CD4-positive, alpha-beta T cell treated with Interleukin-4 for 4 hours (primary cell): ENCODE results near the gene STARD3.
"Not testable (repeated sequence)": the region's sequence is repeated elsewhere in the genome, so short reads cannot be mapped to it uniquely, and the experiment has no call there.

Source experiments
- DNase-seq: peaks from one replicate; pipeline ENCODE4 v3.0.0-alpha.2; 2020

Gene STARD3

DNA sequence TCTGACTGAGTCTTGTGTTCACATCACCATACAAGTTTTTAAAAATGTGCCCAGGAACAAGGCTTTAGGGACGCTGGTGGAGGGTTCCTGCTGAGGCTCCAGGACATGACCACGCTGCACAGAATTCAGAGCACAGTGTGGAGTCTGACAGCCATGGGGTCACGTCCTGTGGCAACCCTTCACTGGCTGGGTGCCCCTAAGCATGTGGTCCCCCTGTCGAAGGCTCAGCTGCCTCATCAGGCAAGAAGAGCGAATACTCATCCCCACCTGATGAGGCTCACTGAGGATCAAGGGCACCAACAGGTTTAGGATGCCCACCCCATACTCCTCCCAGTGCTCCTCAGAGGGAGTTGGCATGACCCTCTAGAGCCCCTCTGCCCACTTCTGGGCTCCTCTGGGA lies 37.2 kb downstream of the STARD3 start:
- DNase-seq, result no peak

DNA sequence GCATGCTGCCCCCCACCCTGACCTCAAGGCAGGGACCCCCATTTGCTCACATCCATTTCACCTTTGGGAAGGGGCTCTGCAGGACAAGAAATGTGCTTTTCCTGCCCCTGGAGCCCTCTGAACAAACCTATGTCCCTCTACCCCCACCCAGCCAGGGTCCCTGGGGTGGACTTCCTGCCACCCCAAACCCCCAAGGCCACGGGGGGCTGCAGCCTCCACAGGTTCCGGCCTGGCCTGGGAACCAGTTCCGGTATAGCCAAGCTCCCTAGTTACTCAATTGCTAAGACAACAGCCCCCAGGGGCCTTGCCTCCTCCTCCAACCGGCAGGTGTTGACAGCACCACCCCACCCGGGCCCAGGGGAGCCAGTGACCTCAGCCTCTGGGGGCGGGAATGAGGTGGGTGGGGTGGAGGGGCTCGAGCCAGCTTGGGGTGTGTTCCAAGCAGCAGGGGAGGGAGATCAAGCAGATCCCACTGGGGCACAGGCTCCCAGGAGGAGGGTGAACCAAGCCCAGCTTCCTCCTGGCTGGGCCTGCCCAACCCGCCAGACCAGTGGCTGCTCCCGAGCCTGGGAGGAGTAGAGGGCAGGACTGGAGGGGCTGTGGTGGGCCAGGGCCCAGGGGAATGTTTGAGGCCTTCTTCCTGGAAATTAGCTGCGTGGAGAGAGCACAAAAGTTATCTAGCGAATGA lies 37.9 kb downstream of the STARD3 start:
- DNase-seq, result no peak

DNA sequence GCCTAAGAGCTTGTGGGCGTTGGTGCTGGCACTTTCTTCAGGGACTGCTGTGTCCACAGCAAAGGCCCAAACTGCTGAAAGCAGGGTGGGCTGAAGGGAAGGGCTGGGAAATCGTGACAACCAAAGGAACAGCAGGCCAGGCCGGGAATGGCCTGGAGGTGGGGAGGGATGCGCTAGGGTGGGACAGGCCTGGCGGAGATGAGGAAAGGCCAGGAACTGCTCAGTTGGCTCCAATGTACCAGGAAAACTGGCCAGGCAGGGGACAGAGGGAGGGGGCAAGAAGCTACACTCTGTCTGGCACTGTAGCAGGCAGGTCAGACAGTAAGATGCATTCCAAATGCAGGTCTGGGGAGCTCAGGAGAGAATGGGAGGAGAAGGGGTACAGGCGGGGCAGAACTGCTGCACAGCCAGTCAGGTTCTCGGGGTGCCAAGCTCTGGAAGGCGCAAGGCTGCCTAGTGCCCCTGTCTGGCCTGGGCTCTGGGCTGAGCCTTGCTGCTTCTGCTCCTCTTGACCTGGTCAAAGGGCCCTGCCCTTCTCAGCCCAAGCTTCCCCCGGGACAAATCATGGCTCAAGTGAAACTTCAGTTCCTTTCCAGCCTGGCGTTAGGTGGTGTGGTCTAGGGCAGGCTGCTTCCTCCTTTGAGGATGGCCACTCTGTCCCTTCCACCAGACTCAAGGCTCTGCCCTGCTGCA lies 38.6 kb downstream of the STARD3 start:
- no peak for DNase-seq

DNA sequence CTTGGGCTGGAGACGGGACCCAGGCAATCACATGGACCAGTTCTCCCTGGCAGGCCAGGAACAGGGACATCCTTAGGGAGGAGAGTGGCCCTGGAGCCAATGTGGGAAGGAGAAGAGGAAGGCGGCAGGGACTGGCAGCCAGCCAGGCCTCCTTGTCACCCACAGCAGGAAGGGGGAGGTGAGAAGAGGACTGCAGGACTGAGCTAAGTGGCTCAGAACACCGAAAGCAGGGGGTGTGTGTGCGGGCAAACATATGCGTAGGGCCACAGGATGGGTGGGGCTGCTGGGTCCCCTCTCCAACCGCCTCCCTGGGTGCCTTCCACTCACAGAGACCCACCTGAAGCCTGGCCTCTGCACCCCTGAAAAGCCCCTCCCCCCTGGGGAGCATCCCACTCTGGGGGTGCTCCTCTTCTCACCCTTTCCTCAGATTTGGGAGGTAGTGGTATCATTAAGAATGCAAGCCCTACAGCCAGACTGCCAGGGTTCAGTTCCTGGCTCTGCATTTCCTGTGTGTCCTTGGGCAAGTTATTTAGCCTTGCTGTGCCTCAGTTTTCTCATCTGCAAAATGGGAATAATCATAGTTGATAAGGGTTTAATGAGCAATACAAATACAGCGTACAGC lies 39.4 kb downstream of the STARD3 start:
- DNase-seq, result peak; percentile 62

DNA sequence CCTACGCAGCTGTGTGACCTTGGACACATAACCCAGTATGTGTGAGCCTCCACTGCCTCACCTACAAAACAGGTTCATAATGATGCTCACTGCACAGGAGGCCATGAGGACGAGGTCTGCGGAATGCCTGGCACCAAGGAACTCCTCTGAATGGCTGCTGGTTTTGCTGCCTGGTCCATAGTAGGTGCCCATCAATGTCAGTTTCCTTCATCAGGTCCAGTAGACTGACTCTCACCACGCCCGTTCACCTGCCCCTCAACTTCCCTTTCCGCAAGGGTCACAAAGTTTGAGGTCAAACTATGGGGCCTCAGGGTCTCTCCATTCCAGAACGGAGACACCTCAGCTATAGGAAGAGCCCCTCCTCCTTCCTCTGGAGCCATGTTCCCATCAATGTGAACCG lies 40.1 kb downstream of the STARD3 start:
- no peak for DNase-seq

DNA sequence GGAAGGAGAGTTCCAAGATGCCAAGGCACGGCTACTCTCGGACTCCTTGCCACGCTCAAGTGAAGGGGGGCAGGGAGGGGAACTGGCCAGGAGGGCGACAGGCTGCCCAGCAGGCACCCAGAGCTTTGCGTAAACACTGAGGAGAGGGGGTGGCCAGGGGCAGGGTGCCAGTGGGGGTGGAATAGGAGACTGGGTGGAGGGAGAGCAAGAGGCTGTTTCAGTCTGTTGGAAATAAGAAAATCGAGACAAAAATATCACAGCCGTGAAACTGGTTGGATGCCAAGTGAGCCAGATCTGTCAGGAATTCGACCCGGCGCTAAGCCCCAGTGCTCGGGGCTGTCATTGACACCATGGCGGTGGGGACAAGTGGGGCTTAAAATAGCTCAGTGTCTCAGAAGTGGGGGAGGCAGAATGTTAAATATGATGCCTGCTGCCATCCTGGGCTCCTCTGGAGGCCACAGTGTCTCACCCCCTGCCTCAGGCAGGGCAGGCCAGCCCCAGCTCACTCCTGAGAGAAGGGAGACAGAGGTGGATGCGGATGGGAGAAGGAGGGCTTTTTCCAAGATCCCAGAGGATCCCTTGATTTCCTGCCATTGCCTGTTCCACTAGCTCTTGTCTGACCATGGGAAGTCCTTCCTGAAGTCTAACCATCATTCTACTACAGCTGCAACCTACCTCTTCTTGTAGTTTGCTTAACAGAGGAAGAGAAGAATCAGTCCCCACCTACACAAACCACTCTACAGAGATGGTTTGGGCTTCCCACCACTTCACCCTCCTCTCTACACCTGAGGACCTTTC lies 40.8 kb downstream of the STARD3 start:
- DNase-seq, result no peak

DNA sequence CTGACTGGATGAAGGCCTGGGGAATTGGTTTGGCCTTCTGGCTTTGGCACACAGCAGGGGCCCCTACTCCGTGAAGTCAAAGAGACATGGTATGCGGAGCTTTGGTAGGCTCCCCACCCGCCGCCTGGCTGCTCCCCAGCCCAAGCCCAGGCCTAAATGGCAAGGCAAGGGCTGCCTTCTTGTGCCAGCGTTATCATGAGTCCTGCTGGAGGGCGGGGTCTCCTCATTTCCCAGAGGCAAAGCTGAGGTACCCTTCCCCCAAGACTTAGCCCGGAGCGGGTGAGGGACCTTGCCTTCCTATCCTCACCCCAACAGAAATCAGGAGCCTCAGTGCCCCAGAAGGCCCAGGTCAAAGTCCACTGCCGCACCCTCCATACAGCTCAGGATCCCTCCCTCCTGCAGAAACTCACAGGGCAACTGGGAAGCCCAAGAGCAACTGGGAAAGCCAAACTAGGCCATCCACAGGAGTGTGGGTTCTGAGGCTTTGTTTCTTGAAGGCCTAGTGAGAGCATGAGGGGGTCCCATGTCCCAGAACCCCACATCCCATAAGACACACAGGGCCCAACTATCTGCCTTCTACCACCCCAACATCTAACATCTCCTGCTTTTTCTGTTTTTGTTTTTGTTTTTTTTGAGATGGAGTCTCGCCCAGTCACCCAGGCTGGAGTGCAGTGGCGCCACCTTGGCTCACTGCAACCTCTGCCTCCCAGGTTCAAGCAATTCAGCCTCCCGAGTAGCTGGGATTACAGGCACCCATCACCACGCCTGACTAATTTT lies 41.6 kb downstream of the STARD3 start:
- DNase-seq, result no peak

DNA sequence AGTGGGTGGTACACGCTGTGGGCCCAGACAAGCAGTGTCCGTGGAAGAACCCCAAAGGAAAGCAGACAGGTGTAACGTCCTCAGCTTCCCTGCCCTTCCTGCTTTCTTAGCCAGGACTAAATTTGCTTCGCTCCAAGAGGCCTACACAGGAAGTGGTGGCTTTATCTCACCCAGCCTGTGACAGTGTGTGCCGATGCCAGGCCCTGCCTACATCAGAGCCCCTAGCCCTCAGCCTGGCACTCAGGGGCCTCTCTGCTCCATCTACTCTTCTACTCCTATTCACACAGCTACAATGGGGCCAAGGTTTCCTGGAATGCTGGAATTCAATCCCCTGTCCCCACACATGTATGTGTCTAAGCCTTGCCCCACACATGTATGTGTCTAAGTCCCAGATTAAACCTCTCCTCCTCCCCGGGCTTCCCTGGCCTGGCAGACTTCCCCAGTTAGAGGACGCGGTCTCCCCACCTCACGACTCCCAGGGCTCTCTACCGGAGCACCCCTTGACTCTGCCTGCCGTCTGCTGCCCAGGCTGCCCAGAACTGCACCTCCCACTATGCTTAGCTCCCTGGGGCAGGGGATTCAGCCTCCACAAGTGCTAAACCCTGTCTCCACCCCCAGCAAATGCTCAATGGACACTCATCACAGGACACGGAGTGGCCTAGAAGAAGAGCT lies 42.7 kb downstream of the STARD3 start:
- DNase-seq, result peak; percentile 49

DNA sequence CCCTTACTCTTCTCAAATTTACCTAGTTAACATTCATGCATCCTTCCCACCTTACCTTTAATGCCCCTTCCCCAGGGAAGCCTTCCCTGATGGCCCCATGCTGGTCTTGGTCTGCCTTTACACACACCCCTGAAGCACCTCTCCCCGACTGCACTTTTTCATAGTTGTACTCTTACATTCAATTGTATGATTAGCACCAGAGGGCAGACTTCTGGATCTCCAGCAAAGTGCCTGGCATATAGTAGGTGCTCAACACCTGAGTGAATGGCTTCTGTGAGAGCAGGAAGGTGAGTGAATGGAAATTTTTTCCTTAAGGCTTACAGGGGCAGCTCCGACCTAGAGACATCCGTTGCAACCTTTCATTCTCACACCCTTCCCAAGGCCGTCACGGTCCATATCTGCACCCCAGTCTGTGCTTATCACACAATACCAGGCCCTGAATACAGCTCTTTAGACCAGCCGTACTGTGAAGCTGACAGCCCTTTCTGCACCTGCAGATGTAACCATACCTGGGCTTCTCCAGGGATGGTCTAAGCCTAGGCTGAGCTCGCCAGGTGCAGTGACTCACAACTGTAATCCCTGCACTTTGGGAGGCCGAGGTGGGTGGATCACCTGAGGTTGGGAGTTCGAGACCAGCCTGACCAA lies 46.5 kb downstream of the STARD3 start:
- no peak for DNase-seq

DNA sequence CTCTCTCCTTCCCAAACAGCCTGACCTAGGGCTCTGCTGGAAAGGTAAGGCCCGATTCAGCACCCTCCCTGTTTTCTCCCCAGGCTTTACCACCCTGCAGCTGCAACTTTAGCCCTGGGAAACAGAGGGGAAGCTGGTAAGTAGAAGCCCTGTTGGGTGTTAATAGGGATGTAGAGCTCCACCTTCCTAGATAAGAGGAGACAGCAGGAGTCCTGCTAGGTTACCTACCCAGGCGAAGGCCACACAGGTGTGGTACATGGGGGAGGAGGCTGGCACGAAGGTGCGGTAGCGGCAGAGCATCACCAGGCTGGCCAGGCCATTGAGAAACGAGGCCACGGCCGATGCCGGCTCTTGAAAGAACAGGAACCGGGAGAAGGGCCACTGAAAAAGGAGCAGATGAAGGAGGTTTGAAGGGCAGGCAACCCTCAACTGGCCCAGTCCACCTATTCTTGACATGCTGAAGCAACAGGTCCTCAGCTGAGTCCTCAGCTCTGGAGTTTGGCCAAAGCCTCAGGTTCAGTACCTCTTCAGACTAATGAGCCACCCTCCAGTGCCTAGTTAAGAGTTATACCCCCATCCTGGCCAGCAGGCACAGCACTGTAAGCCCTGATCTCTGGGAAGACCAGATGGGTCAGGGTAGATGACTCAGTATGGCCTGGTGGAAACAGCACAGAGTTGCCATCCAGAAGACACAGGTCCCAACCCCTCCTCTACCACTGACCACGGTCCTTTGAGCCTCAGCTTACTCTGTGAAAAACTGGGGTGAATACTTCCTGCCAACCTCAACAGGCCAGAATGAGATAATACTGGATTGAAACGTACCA lies 47.6 kb downstream of the STARD3 start:
- DNase-seq, result no peak

DNA sequence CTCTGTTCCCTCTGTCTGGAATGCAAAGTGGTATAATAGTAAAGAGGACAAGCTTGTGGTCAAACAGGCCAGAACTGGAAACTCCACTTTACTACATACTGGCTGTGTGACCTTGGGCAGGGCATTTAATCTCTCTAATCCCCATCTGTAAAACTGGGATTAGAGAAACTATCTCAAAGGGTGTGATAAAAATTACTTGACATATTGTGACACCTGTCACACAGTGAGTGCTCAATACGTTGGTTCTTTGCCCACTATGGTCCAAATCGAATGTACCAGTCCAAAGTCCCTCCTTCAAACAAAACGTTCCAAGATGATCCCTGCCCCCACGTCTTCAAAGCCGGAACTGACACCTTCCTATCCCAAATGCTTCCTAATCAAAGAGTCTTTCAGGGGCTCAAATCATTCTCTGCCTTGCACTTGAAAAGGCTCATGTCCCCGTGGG lies 50.2 kb downstream of the STARD3 start:
- no peak for DNase-seq

DNA sequence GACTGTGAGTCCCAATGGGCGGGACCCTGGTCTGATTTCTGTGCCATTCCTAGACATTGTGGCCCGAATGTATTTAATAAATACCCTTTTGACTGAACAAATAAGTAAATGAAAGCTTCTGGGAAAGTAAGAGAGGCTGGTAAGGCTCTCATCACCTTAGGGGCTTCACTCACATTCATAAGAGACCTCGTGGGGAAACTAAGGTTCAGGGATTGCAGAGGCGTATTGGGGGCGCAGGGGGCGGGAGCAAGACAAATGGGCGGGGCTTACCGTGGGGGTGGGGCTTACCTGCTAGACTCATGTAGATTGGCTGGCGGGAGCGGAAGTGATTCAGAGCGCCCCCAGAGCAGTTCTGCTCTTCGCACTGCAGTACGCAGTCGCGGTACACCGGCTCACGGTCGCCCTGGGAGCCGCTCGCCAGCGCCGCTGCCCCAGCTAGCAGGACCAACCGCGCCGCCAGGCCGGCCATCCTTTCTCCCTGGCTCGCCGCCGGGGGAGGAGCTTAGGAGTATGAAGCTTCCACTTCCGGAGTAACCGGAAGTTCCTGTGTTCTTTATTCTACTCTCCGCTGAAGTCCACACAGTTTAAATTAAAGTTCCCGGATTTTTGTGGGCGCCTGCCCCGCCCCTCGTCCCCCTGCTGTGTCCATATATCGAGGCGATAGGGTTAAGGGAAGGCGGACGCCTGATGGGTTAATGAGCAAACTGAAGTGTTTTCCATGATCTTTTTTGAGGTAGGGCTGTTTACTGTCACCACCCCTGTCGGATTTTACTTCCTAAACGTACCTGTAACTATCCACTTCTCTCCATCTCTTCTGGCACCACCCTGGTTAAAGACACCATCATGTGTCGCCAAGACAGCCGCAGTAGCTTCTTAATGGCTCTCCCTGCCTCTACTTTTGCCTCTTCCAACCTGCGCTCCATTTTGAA lies 50.9 kb downstream of the STARD3 start, which contains the start of gene PGAP3:
PGAP3 (minus strand) TSS at position 512 of the 929 bp plus-strand sequence; CDS start at position 469, 43 bp downstream.
- DNase-seq, result peak; percentile 83

DNA sequence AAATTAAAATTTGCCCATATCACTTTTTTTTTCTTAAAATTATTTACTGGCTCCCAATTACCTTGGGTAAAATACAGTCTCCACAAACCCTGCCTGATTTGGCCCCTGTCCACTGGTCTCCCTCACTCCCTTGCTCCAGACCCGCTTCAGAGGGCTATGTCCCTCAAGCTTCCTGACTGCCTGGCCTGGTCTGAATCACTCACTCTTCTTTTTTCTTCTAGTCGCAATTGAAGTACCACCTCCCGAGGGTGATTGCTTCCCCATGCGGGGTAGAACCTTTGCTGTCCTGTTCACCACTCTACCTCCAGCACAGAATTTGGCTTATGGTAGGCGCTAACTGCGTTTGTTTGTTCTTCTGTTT lies 51.5 kb downstream of the STARD3 start:
- DNase-seq, result no peak

DNA sequence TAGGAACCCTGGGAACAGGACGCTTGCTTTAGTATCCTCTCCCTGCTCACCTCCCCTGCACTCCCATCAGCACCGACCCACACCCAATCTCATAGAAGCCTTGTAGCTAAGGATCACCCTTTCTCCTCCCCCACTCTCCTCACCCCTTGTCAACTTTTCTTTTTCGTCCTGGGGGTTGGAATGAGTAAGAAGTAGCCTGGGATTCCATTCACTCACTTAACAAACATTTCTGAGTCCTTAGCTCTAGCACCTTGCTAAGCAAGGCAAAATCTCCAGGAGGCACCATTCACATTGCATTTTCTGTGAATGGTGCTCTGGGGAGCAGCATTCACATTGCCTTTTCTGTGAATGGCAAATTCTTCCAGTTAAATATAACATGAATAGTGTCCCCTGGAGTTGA lies 52.0 kb downstream of the STARD3 start:
- DNase-seq, result no peak

DNA sequence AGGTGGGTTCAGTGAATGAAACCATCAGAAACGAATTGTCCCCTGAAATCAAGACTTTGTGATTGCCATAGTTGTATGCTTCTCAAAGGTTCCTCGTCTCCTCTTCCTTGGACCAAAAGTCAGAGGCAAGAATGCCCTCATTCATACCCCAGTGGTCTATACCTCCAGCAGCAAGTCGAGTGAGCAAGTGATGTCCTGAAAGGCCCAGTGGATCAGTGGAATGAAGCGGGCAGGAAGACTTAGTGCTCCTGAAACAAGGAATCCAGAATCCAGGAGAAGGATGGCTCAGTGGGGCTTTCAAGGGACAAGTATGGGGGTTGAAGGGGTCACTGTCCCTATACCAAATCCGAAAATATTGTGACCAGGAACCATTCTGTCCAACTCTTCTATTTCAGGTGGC lies 57.6 kb downstream of the STARD3 start:
- no peak for DNase-seq

DNA sequence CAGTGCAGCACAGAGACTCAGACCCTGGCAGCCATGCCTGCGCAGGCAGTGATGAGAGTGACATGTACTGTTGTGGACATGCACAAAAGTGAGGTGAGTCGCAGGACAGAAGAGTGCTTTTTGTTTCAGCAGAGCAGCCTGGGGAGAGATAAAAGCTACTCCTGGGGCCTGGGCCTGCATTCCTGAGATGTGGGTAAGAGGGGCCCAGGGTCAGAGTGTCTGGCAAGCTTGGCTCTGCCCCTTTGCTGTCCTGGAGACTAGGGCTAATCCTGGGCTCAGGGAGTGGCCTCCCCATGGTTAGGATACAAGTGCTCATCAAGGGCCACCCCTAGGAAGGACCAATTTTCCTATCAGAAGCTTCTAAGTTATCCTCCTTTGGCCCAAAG lies 58.1 kb downstream of the STARD3 start:
- DNase-seq, result no peak

DNA sequence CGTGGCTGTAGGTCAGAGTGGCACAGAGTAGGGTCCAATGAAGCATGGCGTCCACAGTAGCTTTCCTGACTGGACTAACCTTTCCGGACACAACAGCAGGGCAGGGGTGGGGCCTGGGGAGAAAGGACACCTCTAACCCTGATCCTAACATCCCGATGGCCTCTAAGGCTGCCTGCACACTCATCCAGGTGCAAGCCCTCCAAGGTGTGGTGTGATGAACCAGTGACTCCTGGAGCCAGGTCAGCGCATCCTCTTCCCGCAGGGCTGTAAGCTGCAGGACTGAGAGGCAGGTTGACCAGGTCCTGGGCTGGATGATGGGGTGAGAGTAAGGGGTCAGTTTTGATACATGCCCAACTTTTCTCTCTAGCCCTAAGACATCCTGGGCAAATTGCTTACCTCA lies 59.8 kb downstream of the STARD3 start:
- DNase-seq, result no peak

DNA sequence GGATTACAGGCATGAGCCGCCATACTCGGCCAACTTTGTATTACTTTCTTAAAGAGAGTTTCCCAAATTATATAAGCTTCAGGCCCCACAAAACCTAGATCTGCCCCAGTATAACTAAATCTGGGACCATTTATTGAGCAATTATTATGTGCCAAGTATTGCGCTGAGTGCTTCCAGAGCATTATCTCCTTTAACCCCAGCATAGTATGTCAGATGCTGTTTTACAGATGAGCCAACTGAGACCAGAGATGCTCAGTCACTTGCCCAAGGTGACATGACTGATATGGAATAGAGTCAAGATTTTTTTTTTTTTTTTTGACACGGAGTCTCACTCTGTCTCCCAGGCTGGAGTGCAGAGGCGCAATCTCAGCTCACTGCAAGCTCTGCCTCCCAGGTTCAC lies 61.0 kb downstream of the STARD3 start:
- DNase-seq, result no peak

DNA sequence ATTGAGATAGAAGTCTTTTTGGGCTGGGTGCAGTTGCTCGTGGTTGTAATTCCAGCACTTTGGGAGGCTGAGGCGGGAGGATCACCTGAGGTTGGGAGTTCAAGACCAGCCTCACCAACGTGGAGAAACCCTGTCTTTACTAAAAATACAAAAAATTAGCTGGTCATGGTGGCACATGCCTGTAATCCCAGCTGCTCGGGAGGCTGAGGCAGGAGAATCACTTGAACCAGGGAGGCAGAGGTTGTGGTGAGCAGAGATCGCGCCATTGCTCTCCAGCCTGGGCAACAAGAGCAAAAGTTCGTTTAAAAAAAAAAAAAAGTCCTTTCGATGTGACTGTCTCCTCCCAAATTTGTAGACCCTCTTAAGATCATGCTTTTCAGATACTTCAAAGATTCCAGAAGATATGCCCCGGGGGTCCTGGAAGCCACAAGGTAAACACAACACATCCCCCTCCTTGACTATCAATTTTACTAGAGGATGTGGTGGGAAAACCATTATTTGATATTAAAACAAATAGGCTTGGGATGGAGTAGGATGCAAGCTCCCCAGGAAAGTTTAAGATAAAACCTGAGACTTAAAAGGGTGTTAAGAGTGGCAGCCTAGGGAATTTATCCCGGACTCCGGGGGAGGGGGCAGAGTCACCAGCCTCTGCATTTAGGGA lies 62.3 kb downstream of the STARD3 start:
- DNase-seq, result not testable (repeated sequence)
